Stimulated activated CD8-positive, alpha-beta memory T cell treated with anti-CD3 and anti-CD28 coated beads, Interleukin-4, amount 100 ng/mL, for 48 hours (primary cell): ENCODE data around the gene IKZF3.

Source experiments
- DNase-seq: peaks from one replicate; pipeline ENCODE4 v3.0.0-alpha.2; 2020

Gene IKZF3

GRCh38 chr17:39814497-39814896 lies 49.6 kb downstream of the IKZF3 start:
- DNase-seq, result no peak

- DNase-seq, result peak; percentile 66
Measured at GRCh38 chr17:39813631-39814030, 50.5 kb downstream of the IKZF3 start.

- DNase-seq, result no peak
Measured at GRCh38 chr17:39812466-39812865, 51.6 kb downstream of the IKZF3 start.

- no peak for DNase-seq
Measured at GRCh38 chr17:39810939-39811728, 53.0 kb downstream of the IKZF3 start.

- DNase-seq, result no peak
Measured at GRCh38 chr17:39809221-39809620, 54.9 kb downstream of the IKZF3 start.

- DNase-seq, result no peak
Measured at GRCh38 chr17:39808409-39808997, 55.6 kb downstream of the IKZF3 start.

GRCh38 chr17:39804839-39805238 lies 59.3 kb downstream of the IKZF3 start:
- DNase-seq, result no peak

- no peak for DNase-seq
Measured at GRCh38 chr17:39801055-39801454, 63.1 kb downstream of the IKZF3 start.

- DNase-seq, result peak; percentile 56
Measured at GRCh38 chr17:39800540-39800939, 63.6 kb downstream of the IKZF3 start.

- no peak for DNase-seq
Measured at GRCh38 chr17:39799395-39799794, 64.7 kb downstream of the IKZF3 start.

GRCh38 chr17:39794249-39794970 lies 69.7 kb downstream of the IKZF3 start:
- no peak for DNase-seq

GRCh38 chr17:39793301-39793872 lies 70.7 kb downstream of the IKZF3 start:
- DNase-seq, result no peak

- no peak for DNase-seq
Measured at GRCh38 chr17:39792526-39793221, 71.4 kb downstream of the IKZF3 start.

- DNase-seq, result peak; percentile 62
Measured at GRCh38 chr17:39791111-39791992, 72.8 kb downstream of the IKZF3 start.

- DNase-seq, result no peak
Measured at GRCh38 chr17:39787743-39788484, 76.2 kb downstream of the IKZF3 start.

GRCh38 chr17:39787041-39787440 lies 77.1 kb downstream of the IKZF3 start:
- no peak for DNase-seq

GRCh38 chr17:39782980-39783379 lies 81.1 kb downstream of the IKZF3 start:
- DNase-seq, result no peak

- DNase-seq, result no peak
Measured at GRCh38 chr17:39782481-39782880, 81.6 kb downstream of the IKZF3 start.

GRCh38 chr17:39781861-39782213 lies 82.3 kb downstream of the IKZF3 start:
- DNase-seq, result no peak

GRCh38 chr17:39781031-39781860 lies 82.9 kb downstream of the IKZF3 start:
- no peak for DNase-seq
